CD4-positive, alpha-beta T cell treated with Interleukin-15 for 4 hours (primary cell): Measurements from ENCODE around the gene YWHAE.
"Not testable (repeated sequence)": the region's sequence is repeated elsewhere in the genome, so short reads cannot be mapped to it uniquely, and the experiment has no call there.

ENCODE experiments used
- DNase-seq: peaks from one replicate; pipeline ENCODE4 v3.0.0-alpha.2; 2020; ENCODE audit warnings: low spot score

YWHAE gene

GRCh38 chr17:1399679-1400512, at the start of gene YWHAE:
YWHAE (minus strand) TSS chr17:1400222; CDS start chr17:1400110, 112 bp downstream.
- DNase-seq = peak; percentile 93

- DNase-seq = no peak
These were observed 49.5 kb upstream of the YWHAE start for GRCh38 chr17:1449412-1449967.

GRCh38 chr17:1447052-1447451, 47.0 kb upstream of the YWHAE start:
- no peak for DNase-seq

- DNase-seq = no peak
These were observed 46.2 kb upstream of the YWHAE start for GRCh38 chr17:1446201-1446600.

- not testable (repeated sequence) for DNase-seq
These were observed 45.7 kb upstream of the YWHAE start for GRCh38 chr17:1445695-1446094.

- DNase-seq = not testable (repeated sequence)
These were observed 42.7 kb upstream of the YWHAE start for GRCh38 chr17:1442721-1443120.

GRCh38 chr17:1442187-1442586, 42.2 kb upstream of the YWHAE start:
- DNase-seq = no peak

- DNase-seq = no peak
These were observed 40.9 kb upstream of the YWHAE start for GRCh38 chr17:1440921-1441320.

GRCh38 chr17:1438593-1439083, 38.6 kb upstream of the YWHAE start:
- DNase-seq = no peak

- no peak for DNase-seq
These were observed 35.3 kb upstream of the YWHAE start for GRCh38 chr17:1435326-1435725.

GRCh38 chr17:1434150-1434549, 34.1 kb upstream of the YWHAE start:
- no peak for DNase-seq

- no peak for DNase-seq
These were observed 31.6 kb upstream of the YWHAE start for GRCh38 chr17:1431631-1432104.

GRCh38 chr17:1423456-1424135, 23.6 kb upstream of the YWHAE start:
- no peak for DNase-seq

- no peak for DNase-seq
These were observed 22.9 kb upstream of the YWHAE start for GRCh38 chr17:1422885-1423284.

GRCh38 chr17:1421470-1421869, 21.4 kb upstream of the YWHAE start:
- DNase-seq = no peak

GRCh38 chr17:1420981-1421380, 21.0 kb upstream of the YWHAE start:
- DNase-seq = no peak

- no peak for DNase-seq
These were observed 20.1 kb upstream of the YWHAE start for GRCh38 chr17:1420163-1420562.

- not testable (repeated sequence) for DNase-seq
These were observed 18.5 kb upstream of the YWHAE start for GRCh38 chr17:1418476-1418875.

- no peak for DNase-seq
These were observed 16.4 kb upstream of the YWHAE start for GRCh38 chr17:1416414-1416813.

GRCh38 chr17:1414634-1415033, 14.6 kb upstream of the YWHAE start:
- no peak for DNase-seq

GRCh38 chr17:1414001-1414574, 14.1 kb upstream of the YWHAE start:
- DNase-seq = no peak

GRCh38 chr17:1413281-1413791, 13.3 kb upstream of the YWHAE start:
- DNase-seq = no peak
